DMS 273 (cell line): Measurements from ENCODE around the gene COPE.
"Not testable (repeated sequence)": the region's sequence is repeated elsewhere in the genome, so short reads cannot be mapped to it uniquely, and the experiment has no call there.

Experiments used
- DNase-seq: peaks from one replicate; lab custom pipeline; 2025; ENCODE audit not compliant: unreplicated experiment; lab: John Stamatoyannopoulos, UW

COPE gene

GRCh38 chr19:18908917-18909619, 10.1 kb downstream of the COPE start:
- no peak for DNase-seq

GRCh38 chr19:18906605-18907519, 12.3 kb downstream of the COPE start:
- no peak for DNase-seq

- DNase-seq = peak; percentile 38
Observed at GRCh38 chr19:18905513-18906236, 13.5 kb downstream of the COPE start.

GRCh38 chr19:18905058-18905456, 14.1 kb downstream of the COPE start:
- DNase-seq = no peak

DNA sequence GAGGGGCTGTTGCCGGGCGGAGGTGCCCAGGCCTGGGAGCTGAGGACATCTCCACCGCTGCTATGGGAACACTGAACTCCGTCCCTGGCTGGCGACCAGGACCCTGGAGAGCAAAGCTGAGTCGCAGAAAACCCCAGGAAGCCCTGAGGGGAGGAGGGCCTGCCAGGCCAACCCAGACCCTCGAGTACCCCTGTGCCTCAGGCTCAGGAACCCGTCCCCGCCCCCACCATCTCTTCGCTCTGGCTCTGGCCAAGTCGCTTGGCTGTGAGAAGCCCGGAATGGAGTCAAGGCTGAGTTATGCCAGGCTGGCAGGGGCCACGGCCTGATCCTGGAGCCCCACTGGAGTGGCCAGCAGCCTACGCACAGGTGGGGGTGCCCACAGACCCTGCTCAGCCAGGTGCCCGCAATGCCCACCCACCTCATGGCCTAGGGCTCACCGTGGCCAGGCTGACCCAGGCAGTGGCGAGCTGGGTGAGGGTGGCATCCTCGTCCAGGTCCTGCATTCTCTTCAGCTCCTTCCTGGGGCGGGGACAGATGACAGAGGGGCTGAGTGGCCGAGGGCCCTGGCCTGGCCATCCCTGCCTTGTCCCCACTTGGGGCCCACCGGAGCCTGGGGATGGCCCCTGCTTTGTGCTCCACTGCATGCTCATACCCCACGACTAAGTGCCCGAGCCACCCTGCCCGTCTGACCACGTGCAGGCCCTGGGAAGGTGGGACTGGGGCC, 14.7 kb downstream of the COPE start:
- no peak for DNase-seq

- DNase-seq = no peak
Observed at GRCh38 chr19:18903156-18904037, 15.8 kb downstream of the COPE start.

DNA sequence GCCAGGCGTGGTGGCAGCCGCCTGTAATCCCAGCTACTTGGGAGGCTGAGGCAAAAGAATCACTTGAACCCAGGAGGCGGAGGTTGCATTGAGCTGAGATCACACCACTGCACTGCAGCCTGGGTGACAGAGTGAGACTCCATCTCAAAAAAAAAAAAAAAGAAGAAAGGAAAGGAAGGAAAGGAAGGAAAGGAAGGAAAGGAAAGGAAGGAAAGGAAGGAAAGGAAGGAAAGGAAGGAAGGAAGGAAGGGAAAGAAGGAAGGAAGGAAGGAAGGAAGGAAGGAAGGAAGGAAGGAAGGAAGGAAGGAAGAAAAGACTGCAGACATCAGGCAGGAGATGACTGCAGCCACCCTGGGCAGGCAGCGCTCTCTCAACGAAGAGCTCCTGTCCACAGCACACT, 16.7 kb downstream of the COPE start:
- not testable (repeated sequence) for DNase-seq

DNA sequence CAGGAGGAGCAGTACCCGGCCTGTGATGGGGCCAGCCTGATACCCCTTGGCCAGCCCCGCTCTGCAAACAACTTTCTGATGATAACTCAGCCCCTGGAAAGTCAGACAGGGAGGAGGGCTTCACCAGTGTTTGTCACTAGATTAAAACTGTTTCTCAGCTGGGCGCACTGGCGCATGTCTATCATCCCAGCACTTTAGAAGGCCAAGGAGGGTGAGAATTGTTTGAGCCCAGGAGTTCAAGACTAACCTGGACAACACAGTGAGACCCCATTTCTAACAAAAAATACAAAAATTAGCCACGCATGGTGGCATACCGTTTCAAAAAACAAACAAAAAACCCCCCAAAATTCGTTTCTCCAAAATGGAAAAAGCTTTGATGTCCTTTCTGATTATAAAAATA, 17.7 kb downstream of the COPE start:
- DNase-seq = no peak

- DNase-seq = no peak
Observed at GRCh38 chr19:18900700-18901481, 18.3 kb downstream of the COPE start.

GRCh38 chr19:18899624-18900560, 19.3 kb downstream of the COPE start:
- peak; percentile 63 for DNase-seq

- DNase-seq = peak; percentile 50
Observed at GRCh38 chr19:18898607-18899408, 20.4 kb downstream of the COPE start.

GRCh38 chr19:18898081-18898606, 21.0 kb downstream of the COPE start:
- DNase-seq = peak; percentile 50

- DNase-seq = no peak
Observed at GRCh38 chr19:18897094-18898029, 21.8 kb downstream of the COPE start.

DNA sequence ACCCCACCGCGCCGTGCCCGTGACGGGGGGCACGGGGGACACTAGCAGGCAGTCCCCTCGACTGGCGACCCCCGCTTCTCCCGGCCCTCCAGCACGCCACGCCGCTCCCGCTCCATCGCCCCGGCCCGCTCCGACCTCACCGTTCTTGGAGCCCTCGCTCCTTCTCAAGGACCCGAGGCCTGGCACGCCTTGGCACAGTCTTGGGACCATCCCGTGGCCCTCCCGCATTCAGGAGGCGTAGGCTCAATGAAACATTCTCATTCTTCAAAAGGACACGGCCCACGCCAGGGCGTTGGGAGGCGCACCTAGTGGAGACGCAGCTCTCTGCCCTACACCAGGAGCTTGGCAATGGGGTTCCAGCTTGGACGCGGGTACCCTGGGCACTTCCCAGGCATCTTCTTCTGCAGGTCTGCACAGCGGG, 22.8 kb downstream of the COPE start:
- DNase-seq = peak; percentile 80

GRCh38 chr19:18895824-18896341, 23.3 kb downstream of the COPE start, which contains the start of gene CERS1:
TSS of gene CERS1 (minus strand) at chr19:18896158. CDS start at chr19:18896072, 86 bp downstream.
- peak; percentile 86 for DNase-seq
